Inflammatory macrophage treated with lipopolysaccharide for 1 hour (primary cell): ENCODE data around the gene C1QTNF9.
"Not testable (repeated sequence)": the region's sequence is repeated elsewhere in the genome, so short reads cannot be mapped to it uniquely, and the experiment has no call there.

Experiments used
- DNase-seq, 2 donors: peaks; one replicate each; pipeline ENCODE4 v3.0.0-alpha.2; 2020 to 2022

Gene C1QTNF9

DNA sequence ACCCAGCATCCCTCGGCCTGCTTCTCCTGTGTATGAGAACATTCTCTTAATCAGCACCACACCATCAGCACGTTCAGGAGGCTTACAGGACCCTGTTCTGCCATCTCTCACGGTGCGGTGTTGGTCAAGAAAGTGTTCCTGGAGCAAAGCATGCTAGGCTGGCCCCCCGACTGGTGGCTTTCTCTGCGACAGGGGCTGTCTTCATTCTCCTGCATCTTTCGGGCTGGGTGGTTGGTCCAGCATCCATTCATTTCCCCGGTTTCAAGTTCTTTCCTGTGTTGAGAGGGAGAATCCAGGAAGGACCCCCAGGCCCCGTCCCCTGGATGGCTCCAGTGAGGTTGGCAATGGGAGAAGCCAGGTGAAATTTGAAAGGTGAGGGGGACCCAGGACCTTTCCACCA lies 55.8 kb downstream of the C1QTNF9 start:
- DNase-seq = no peak

GRCh38 chr13:24366315-24366714 lies 56.9 kb downstream of the C1QTNF9 start:
- not testable (repeated sequence) for DNase-seq

GRCh38 chr13:24371273-24371672 lies 61.9 kb downstream of the C1QTNF9 start:
- not testable (repeated sequence) for DNase-seq
